Astrocyte (in vitro differentiated cells and primary cell): ENCODE results near the gene LTBP2.

Source experiments
- EZH2 ChIP-seq: IDR thresholded peaks from 2 replicates; pipeline ENCODE4 v1.6.1; 2012; ENCODE audit warnings: mild to moderate bottlenecking, low read length, inconsistent platforms; ENCODE audit not compliant: insufficient read depth
- TF ChIP-seq, protein P1 (sequence below): IDR thresholded peaks from 2 replicates; pipeline ENCODE4 v1.5.1; 2011; ENCODE audit warnings: low read depth, mild to moderate bottlenecking, inconsistent platforms, low read length, moderate library complexity; ENCODE audit not compliant: insufficient read depth

GRCh38 chr14:74618078-74618952, 6.3 kb upstream of the LTBP2 start:
- TF ChIP-seq, protein P1, sequence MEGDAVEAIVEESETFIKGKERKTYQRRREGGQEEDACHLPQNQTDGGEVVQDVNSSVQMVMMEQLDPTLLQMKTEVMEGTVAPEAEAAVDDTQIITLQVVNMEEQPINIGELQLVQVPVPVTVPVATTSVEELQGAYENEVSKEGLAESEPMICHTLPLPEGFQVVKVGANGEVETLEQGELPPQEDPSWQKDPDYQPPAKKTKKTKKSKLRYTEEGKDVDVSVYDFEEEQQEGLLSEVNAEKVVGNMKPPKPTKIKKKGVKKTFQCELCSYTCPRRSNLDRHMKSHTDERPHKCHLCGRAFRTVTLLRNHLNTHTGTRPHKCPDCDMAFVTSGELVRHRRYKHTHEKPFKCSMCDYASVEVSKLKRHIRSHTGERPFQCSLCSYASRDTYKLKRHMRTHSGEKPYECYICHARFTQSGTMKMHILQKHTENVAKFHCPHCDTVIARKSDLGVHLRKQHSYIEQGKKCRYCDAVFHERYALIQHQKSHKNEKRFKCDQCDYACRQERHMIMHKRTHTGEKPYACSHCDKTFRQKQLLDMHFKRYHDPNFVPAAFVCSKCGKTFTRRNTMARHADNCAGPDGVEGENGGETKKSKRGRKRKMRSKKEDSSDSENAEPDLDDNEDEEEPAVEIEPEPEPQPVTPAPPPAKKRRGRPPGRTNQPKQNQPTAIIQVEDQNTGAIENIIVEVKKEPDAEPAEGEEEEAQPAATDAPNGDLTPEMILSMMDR, result no peak
- TF ChIP-seq EZH2, result no peak
